CD4-positive, alpha-beta T cell (primary cell): ENCODE results near the gene ALX1. TPM values are rescaled to one million over a fixed set of nuclear protein-coding genes. Genes with fewer than 3 reads are reported as not detected.

ENCODE experiments used
- ATAC-seq: fragments of 200-7000 bp; cut with Tn5 transposase; one replicate; pipeline ENCODE4 v1.10.0; 2022; ENCODE audit warnings: mild to moderate bottlenecking; ENCODE audit not compliant: poor library complexity
- CTCF ChIA-PET: fragments of 350-600 bp; sonication (Branson Sonifier 250); formaldehyde crosslinking; loops from one replicate; lab custom pipeline; 2021; ENCODE audit warnings: antibody characterized with exemption, inconsistent platforms; lab: Charles Lee
- POLR2A ChIA-PET: fragments of 350-600 bp; sonication (Branson Sonifier 250); formaldehyde crosslinking; loops from one replicate; lab custom pipeline; 2021; ENCODE audit warnings: antibody characterized with exemption, inconsistent platforms; lab: Charles Lee
- DNase-seq, 14 experiments: peaks; one replicate each; pipeline ENCODE4 v3.0.0-alpha.2; 2013 to 2020; ENCODE audit warnings: mixed read lengths in 2 of 14
- H3K27ac ChIP-seq, 2 donors: one replicate each; pipeline versions ENCODE4 v1.5.1 to v1.7.0; 2013; ENCODE audit warnings: low read length in 2 of 2, low read depth in 1 of 2, mild to moderate bottlenecking in 1 of 2
- H3K27me3 ChIP-seq, 2 experiments: 1 replicate in 1 of 2; 2 replicates in 1 of 2; pipeline versions ENCODE4 v1.6.1 to v1.7.0; 2013; ENCODE audit warnings: low read length in 2 of 2, control low read depth in 1 of 2, mild to moderate bottlenecking in 1 of 2, moderate library complexity in 1 of 2; ENCODE audit not compliant: insufficient read depth in 2 of 2, control insufficient read depth in 1 of 2
- H3K36me3 ChIP-seq: one replicate; pipeline ENCODE4 v1.6.1; 2013; ENCODE audit warnings: low read length, control low read depth; ENCODE audit not compliant: insufficient read depth
- H3K4me1 ChIP-seq: one replicate; pipeline ENCODE4 v1.6.1; 2013; ENCODE audit warnings: low read length, control low read depth; ENCODE audit not compliant: insufficient read depth
- H3K4me3 ChIP-seq: one replicate; pipeline ENCODE4 v1.5.1; 2013; ENCODE audit warnings: mild to moderate bottlenecking, low read length, moderate library complexity
- H3K9me3 ChIP-seq, 2 experiments: 1 replicate in 1 of 2; 2 replicates in 1 of 2; pipeline versions ENCODE4 v1.6.1 to v1.7.0; 2013; ENCODE audit warnings: low read length in 2 of 2, mild to moderate bottlenecking in 2 of 2, control low read depth in 1 of 2, moderate library complexity in 1 of 2; ENCODE audit not compliant: control insufficient read depth in 1 of 2, insufficient read depth in 1 of 2
- H3K27ac Mint-ChIP-seq: one replicate; pipeline ENCODE4 v1.8.0; 2020; ENCODE audit warnings: mixed read lengths
- H3K27me3 Mint-ChIP-seq: one replicate; pipeline ENCODE4 v1.8.0; 2021; ENCODE audit warnings: mixed read lengths
- H3K36me3 Mint-ChIP-seq: one replicate; pipeline ENCODE4 v1.8.0; 2021; ENCODE audit warnings: low read depth, mixed read lengths
- H3K4me1 Mint-ChIP-seq: one replicate; pipeline ENCODE4 v1.8.0; 2021; ENCODE audit warnings: low read depth, mixed read lengths
- H3K4me3 Mint-ChIP-seq: one replicate; pipeline ENCODE4 v1.8.0; 2020; ENCODE audit warnings: mild to moderate bottlenecking, mixed read lengths
- H3K9me3 Mint-ChIP-seq: one replicate; pipeline ENCODE4 v1.8.0; 2020; ENCODE audit warnings: mixed read lengths
- intact Hi-C, 2 experiments: fragments of 100-400 bp; cut with DNase I in 1 of 2; cut with micrococcal nuclease in 1 of 2; formaldehyde crosslinking; loops; one replicate each; pipeline versions ENCODE4 v1.15.1 to v1.9.0; 2023 to 2025; cut with DNase I, micrococcal nuclease
- total RNA-seq, 174 experiments: library from RNA in 2 of 174; stranded (reverse) in 2 of 174; gene quantifications; one replicate each; pipeline ENCODE4 v1.2.3 and lab custom pipeline; 2021 to 2026
- TF ChIP-seq, protein P1 (sequence below): fragments of 200-600 bp; IDR thresholded peaks from one replicate; pipeline ENCODE4 v1.8.0; 2022; ENCODE audit warnings: antibody characterized with exemption, mild to moderate bottlenecking

Gene ALX1
- total RNA-seq, 2 experiments from 2014 or later: not detected

DNA sequence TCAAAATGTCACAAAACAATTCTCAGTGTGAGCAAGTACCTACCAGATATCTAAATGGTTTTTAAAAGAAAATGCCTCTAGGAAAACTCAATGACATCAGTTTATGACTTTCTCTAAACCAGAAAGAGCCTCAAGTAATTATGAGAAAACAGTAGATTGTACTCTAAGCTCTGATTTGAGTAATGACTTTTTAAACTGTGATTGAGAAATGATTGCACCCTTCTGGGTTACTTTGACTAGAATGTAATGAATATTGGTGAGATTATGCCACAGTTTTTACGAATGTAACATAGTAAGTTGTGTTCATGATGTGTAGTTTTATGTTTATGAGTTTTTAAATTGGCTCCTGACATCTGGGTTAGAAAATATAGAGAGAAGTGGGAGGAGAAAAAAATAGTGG lies 68.8 kb downstream of the ALX1 start:
- Mint-ChIP-seq H3K4me1 (no peaks in the 10 kb centered on the region), H3K36me3 (no peaks in the 10 kb centered on the region), H3K4me3 (no peak overlapping the region), H3K27me3 (no peaks in the 10 kb centered on the region), H3K27ac (no peak overlapping the region), H3K9me3 (no peaks in the 10 kb centered on the region)
- no peak overlapping the region for H3K4me3 ChIP-seq
- no peaks in the 10 kb centered on the region for H3K4me1 ChIP-seq
- ChIA-PET POLR2A (no interaction called here), CTCF (no interaction called here)
- H3K27ac ChIP-seq: no peak overlapping the region
- no peaks in the 10 kb centered on the region for H3K27me3 ChIP-seq
- intact Hi-C loops: no loop called here
- DNase-seq (no peak), ATAC-seq (no peak)
- no peaks in the 10 kb centered on the region for H3K36me3 ChIP-seq
- H3K9me3 ChIP-seq: no peaks in the 10 kb centered on the region
- TF ChIP-seq, protein P1, sequence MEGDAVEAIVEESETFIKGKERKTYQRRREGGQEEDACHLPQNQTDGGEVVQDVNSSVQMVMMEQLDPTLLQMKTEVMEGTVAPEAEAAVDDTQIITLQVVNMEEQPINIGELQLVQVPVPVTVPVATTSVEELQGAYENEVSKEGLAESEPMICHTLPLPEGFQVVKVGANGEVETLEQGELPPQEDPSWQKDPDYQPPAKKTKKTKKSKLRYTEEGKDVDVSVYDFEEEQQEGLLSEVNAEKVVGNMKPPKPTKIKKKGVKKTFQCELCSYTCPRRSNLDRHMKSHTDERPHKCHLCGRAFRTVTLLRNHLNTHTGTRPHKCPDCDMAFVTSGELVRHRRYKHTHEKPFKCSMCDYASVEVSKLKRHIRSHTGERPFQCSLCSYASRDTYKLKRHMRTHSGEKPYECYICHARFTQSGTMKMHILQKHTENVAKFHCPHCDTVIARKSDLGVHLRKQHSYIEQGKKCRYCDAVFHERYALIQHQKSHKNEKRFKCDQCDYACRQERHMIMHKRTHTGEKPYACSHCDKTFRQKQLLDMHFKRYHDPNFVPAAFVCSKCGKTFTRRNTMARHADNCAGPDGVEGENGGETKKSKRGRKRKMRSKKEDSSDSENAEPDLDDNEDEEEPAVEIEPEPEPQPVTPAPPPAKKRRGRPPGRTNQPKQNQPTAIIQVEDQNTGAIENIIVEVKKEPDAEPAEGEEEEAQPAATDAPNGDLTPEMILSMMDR: no peak

DNA sequence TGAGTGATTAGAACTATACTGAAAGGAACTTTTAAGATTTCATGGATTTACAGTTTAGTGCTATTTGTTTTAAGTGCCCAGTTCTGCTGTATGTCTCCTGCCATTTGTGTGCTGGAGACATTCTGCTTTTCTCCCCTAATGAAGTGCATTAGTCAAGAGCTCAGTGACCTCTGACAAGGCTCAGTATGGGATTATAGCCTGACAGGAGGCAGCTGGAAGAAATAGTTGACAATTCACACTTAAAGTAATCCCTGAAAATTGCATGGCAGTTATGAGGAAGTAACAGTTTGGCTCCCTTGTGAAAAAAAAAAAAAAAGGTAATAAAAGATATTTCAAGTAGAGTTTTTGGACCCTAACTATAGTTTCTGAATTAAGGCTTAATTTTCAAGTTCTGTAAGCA lies 70.3 kb downstream of the ALX1 start:
- no peak for ATAC-seq
- Mint-ChIP-seq H3K4me1 (no peaks in the 10 kb centered on the region), H3K27me3 (no peaks in the 10 kb centered on the region), H3K4me3 (no peak overlapping the region), H3K9me3 (no peaks in the 10 kb centered on the region), H3K36me3 (no peaks in the 10 kb centered on the region), H3K27ac (no peak overlapping the region)
- no peaks in the 10 kb centered on the region for H3K27me3 ChIP-seq
- POLR2A ChIA-PET: no interaction called here
- H3K4me3 ChIP-seq: no peak overlapping the region
- H3K4me1 ChIP-seq: no peaks in the 10 kb centered on the region
- no peaks in the 10 kb centered on the region for H3K36me3 ChIP-seq
- CTCF ChIA-PET: no interaction called here
- no peak overlapping the region for H3K27ac ChIP-seq
- no peak for DNase-seq
- intact Hi-C loops: no loop called here
- no peaks in the 10 kb centered on the region for H3K9me3 ChIP-seq
- TF ChIP-seq, protein P1: no peak

Other genes starting within 250 kb of the ALX1 start
- gene TSPAN19, start 243.9 kb upstream of the ALX1 start, total RNA-seq: not detected
- not detected for gene LRRIQ1, start 243.9 kb upstream of the ALX1 start, total RNA-seq